SH-SY5Y (cell line): Measurements from ENCODE around the gene NCOA5.

ENCODE experiments used
- GATA2 ChIP-seq: IDR thresholded peaks from 2 replicates; pipeline ENCODE4 v1.6.1; 2011; ENCODE audit warnings: mild to moderate bottlenecking, low read depth, low read length
- GATA3 ChIP-seq: IDR thresholded peaks from 2 replicates; pipeline ENCODE4 v1.6.1; 2011; ENCODE audit warnings: low read depth, mild to moderate bottlenecking, low read length, moderate library complexity

DNA sequence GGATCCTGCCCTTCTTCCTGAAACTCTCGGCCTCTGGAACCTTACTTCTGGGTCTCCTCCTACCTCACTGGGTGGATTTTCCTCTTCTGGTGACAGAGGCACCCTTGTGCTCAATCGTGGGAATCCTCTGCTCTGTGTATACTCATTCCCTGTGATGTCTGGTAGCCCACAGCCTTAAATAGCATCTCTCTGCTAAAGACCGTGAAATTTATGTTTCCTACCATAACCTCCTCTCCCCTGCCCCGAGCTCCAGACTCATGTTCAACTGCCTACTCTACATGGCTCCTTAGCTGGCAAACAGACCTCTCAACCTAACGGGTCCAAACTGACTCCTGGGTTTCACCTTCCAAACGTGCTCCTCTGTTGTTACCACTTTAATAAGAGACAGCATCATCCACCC, 71.2 kb downstream of the NCOA5 start:
- TF ChIP-seq GATA2 = no peak
- TF ChIP-seq GATA3 = no peak
